Measurements from ENCODE around the gene ZBTB42. TPM values are rescaled to one million over a fixed set of nuclear protein-coding genes. Genes with fewer than 3 reads are reported as not detected.

ZBTB42 gene
- polyA plus RNA-seq, 1 of the 3 experiments (the other 2 are of a cell fraction): 3.1 TPM

GRCh38 chr14:104821971-104822608 is 21.2 kb downstream of the ZBTB42 start:
- no peaks in the 10 kb centered on the region for H3K36me3 ChIP-seq (replicated peaks in 1 of 2; ENCODE audit: control insufficient read depth in 1 of 2, insufficient read depth in 2 of 2, low read length in 1 of 2)
- H3F3A ChIP-seq (replicated peaks; ENCODE audit: insufficient read depth): peaks cover 3% of the 10 kb centered on the region
- no peak overlapping the region for H3K9ac ChIP-seq
- H3K4me2 ChIP-seq: no peak overlapping the region
- POLR2A ChIA-PET: no interaction called here
- no peak overlapping the region for H3K4me3 ChIP-seq (ENCODE audit: low read depth in 2 of 2, low read length in 1 of 2)
- no peaks in the 10 kb centered on the region for H3K9me3 ChIP-seq
- H3K79me2 ChIP-seq (ENCODE audit: insufficient read depth): peaks cover 5% of the 10 kb centered on the region; the same call in 1 of the 2 replicates
- TF ChIP-seq TCF12 (IDR thresholded peaks at IDR 0.05): no peak
- TF ChIP-seq FOSL2 (IDR thresholded peaks at IDR 0.05; ENCODE audit: borderline replicate concordance, low read depth): no peak
- no peak for TF ChIP-seq TAF1 (IDR thresholded peaks at IDR 0.05; ENCODE audit: borderline replicate concordance, low read depth, low read length)
- TF ChIP-seq TEAD4 (IDR thresholded peaks at IDR 0.05; ENCODE audit: borderline replicate concordance, insufficient read depth): no peak
- no peak for TF ChIP-seq ELF1 (IDR thresholded peaks at IDR 0.05)
- no peak for TF ChIP-seq NRF1 (IDR thresholded peaks at IDR 0.05; ENCODE audit: low read depth, low read length)
- TF ChIP-seq, protein P1, sequence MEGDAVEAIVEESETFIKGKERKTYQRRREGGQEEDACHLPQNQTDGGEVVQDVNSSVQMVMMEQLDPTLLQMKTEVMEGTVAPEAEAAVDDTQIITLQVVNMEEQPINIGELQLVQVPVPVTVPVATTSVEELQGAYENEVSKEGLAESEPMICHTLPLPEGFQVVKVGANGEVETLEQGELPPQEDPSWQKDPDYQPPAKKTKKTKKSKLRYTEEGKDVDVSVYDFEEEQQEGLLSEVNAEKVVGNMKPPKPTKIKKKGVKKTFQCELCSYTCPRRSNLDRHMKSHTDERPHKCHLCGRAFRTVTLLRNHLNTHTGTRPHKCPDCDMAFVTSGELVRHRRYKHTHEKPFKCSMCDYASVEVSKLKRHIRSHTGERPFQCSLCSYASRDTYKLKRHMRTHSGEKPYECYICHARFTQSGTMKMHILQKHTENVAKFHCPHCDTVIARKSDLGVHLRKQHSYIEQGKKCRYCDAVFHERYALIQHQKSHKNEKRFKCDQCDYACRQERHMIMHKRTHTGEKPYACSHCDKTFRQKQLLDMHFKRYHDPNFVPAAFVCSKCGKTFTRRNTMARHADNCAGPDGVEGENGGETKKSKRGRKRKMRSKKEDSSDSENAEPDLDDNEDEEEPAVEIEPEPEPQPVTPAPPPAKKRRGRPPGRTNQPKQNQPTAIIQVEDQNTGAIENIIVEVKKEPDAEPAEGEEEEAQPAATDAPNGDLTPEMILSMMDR (IDR thresholded peaks at IDR 0.05): no peak
- TF ChIP-seq GATA2 (CRISPR knock-in tag; IDR thresholded peaks at IDR 0.05): no peak
- TF ChIP-seq SIN3A (IDR thresholded peaks at IDR 0.05; ENCODE audit: borderline replicate concordance, low read depth, low read length): no peak
- no peak for TF ChIP-seq GABPA (IDR thresholded peaks at IDR 0.05; ENCODE audit: low read depth)
- TF ChIP-seq MXI1 (IDR thresholded peaks at IDR 0.05; ENCODE audit: low read depth, low read length): no peak
- no peak for TF ChIP-seq CHD2 (IDR thresholded peaks at IDR 0.05; ENCODE audit: low read length, partially characterized antibody)
- no peak for TF ChIP-seq JUND (IDR thresholded peaks at IDR 0.05)
- TF ChIP-seq USF2 (IDR thresholded peaks at IDR 0.05; ENCODE audit: borderline replicate concordance, low read depth, low read length): no peak
- TF ChIP-seq PBX3 (IDR thresholded peaks at IDR 0.05): no peak
- no peak for TF ChIP-seq EZH2phosphoT487 (IDR thresholded peaks at IDR 0.05; ENCODE audit: borderline replicate concordance, low read depth)
- no peak for TF ChIP-seq FOXJ3 (CRISPR knock-in tag; IDR thresholded peaks at IDR 0.05)
- TF ChIP-seq SMC3 (IDR thresholded peaks at IDR 0.05; ENCODE audit: low read depth, low read length): no peak
- TF ChIP-seq FOXM1 (IDR thresholded peaks at IDR 0.05; ENCODE audit: low read depth): no peak
- H3K9me2 ChIP-seq: no peaks in the 10 kb centered on the region
- WGBS (ENCODE audit: low lambda C conversion rate): 92% methylated on average over 15 of the region's 27 CpGs
- no peak overlapping the region for H3K27ac ChIP-seq (ENCODE audit: low read depth in 2 of 2, low read length in 1 of 2)
- CTCF ChIA-PET: interaction anchor here (1.0 to 3.0 kb wide), 7 partner anchors 16 to 99 kb away, joined by 3 to 10 read pairs (median 4); partner anchors contain the start of genes ADSS1 and ZBTB42
- H3K27me3 ChIP-seq (ENCODE audit: insufficient read depth): no peaks in the 10 kb centered on the region
- no peak for DNase-seq
- H3K4me1 ChIP-seq (ENCODE audit: control insufficient read depth in 1 of 2, insufficient read depth in 2 of 2, low read depth in 1 of 2, low read length in 1 of 2): peaks cover 0 to 6% of the 10 kb centered on the region in 2 experiments; a peak in 1 of 4 replicates
- no peaks in the 10 kb centered on the region for H4K20me1 ChIP-seq (ENCODE audit: insufficient read depth)
- H2AFZ ChIP-seq (ENCODE audit: low read depth): no peak overlapping the region
